Measurements from ENCODE around the gene DYNC2I2.

DNA sequence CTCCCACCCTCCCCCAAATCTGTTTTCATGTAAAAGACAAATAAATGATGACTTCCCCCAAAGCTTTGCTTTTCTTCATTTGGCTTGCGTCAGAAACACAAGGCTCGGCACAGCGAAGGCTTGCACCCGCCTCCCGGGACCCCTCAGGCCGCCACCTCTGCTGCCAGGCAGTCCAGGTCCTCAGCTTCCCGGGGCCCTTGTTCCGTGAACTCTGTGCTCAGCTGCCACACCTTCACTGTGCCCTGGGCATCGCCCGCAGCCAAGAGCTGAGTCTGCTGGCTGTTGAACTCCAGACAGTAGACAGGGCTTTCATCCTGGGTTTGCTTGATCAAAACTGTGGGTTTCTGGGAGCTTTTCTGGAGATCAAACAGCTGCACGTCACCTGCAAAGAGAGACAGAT lies 23.0 kb downstream of the DYNC2I2 start:
- TF ChIP-seq CTCF (IDR thresholded peaks at IDR 0.05; ENCODE audit: insufficient read depth, low read length, poor library complexity, severe bottlenecking) (no peak), EZH2phosphoT487 (conservative IDR thresholded peaks at IDR 0.05; ENCODE audit: low read length) (no peak)
